ENCODE measurements around the gene HOXA4. TPM values are rescaled to one million over a fixed set of nuclear protein-coding genes. Genes with fewer than 3 reads are reported as not detected.

HOXA4 gene
- total RNA-seq, 1 donor, result 0.72 TPM

DNA sequence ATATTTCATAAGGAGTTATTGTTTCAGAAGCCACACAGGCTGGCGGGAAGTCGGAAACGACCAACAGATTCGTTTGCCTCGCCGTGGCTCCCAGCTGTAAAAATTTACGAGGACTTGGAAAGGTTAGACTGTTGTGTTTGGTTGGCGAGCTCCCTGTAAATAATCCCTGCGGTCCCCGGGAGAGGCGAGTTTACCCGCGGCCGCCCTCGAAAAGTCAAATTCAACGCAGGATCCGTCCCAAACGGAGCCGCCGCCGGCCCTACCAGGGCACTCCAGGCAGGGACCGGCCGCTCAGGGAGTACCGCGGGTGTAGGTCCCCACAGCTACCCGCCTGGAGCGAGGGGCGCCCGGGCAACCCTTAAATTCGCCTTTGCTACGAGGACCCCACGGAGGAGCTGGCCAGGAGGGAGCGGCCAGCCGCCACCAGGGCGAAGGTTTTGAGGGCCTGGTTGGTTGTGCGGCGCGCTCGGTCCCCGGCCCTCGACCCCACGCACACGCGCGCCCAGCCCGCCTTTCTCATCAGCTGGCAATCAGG is 35.5 kb upstream of the HOXA4 start:
- H3K4me1 ChIP-seq (ENCODE audit: insufficient read depth, low read length), result peaks cover 31% of the 10 kb centered on the region
- H3K79me2 ChIP-seq (ENCODE audit: insufficient read depth, low read length), result peaks cover 98% of the 10 kb centered on the region
- TF ChIP-seq, protein P1, sequence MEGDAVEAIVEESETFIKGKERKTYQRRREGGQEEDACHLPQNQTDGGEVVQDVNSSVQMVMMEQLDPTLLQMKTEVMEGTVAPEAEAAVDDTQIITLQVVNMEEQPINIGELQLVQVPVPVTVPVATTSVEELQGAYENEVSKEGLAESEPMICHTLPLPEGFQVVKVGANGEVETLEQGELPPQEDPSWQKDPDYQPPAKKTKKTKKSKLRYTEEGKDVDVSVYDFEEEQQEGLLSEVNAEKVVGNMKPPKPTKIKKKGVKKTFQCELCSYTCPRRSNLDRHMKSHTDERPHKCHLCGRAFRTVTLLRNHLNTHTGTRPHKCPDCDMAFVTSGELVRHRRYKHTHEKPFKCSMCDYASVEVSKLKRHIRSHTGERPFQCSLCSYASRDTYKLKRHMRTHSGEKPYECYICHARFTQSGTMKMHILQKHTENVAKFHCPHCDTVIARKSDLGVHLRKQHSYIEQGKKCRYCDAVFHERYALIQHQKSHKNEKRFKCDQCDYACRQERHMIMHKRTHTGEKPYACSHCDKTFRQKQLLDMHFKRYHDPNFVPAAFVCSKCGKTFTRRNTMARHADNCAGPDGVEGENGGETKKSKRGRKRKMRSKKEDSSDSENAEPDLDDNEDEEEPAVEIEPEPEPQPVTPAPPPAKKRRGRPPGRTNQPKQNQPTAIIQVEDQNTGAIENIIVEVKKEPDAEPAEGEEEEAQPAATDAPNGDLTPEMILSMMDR (IDR thresholded peaks at IDR 0.05; ENCODE audit: extremely low read depth, low read depth, low read length), result no peak
- no peaks in the 10 kb centered on the region for H3K27me3 ChIP-seq (ENCODE audit: insufficient read depth, low read length)
- H3K9me3 ChIP-seq (ENCODE audit: low read depth, low read length), result no peaks in the 10 kb centered on the region
- peaks cover 17% of the 10 kb centered on the region for H4K20me1 ChIP-seq (ENCODE audit: insufficient read depth, low read length)
- peak; percentile 85 for DNase-seq (ENCODE audit: insufficient read length, low spot score, missing footprints)
- peak overlapping the region; percentile 95 for H3K27ac ChIP-seq (ENCODE audit: low read depth, low read length)
- H3K36me3 ChIP-seq (ENCODE audit: insufficient read depth, low read length), result peaks cover 19% of the 10 kb centered on the region
- peak overlapping the region; percentile 99 for H3K4me2 ChIP-seq (ENCODE audit: insufficient read depth, low read length)
- H3K4me3 ChIP-seq (ENCODE audit: insufficient read depth, low read length), result peak overlapping the region; percentile 75
- H2AFZ ChIP-seq (ENCODE audit: low read length), result peak overlapping the region; percentile 84

- peaks cover 32% of the 10 kb centered on the region for H3K4me1 ChIP-seq (ENCODE audit: insufficient read depth, low read length)
- H3K4me2 ChIP-seq (ENCODE audit: insufficient read depth, low read length), result peak within 1 kb of the TSS; percentile 99
- no peaks in the 10 kb centered on the region for H3K27me3 ChIP-seq (ENCODE audit: insufficient read depth, low read length)
- peaks cover 18% of the 10 kb centered on the region for H3K36me3 ChIP-seq (ENCODE audit: insufficient read depth, low read length)
- TF ChIP-seq, protein P1 (IDR thresholded peaks at IDR 0.05; ENCODE audit: extremely low read depth, low read depth, low read length), result no peak
- H3K9me3 ChIP-seq (ENCODE audit: low read depth, low read length), result no peaks in the 10 kb centered on the region
- H2AFZ ChIP-seq (ENCODE audit: low read length), result peak within 1 kb of the TSS; percentile 84
- H3K4me3 ChIP-seq (ENCODE audit: insufficient read depth, low read length), result peak within 1 kb of the TSS; percentile 75
- H3K79me2 ChIP-seq (ENCODE audit: insufficient read depth, low read length), result peaks cover 97% of the 10 kb centered on the region
- H4K20me1 ChIP-seq (ENCODE audit: insufficient read depth, low read length), result peaks cover 17% of the 10 kb centered on the region
- peak; percentile 99 for DNase-seq (ENCODE audit: insufficient read length, low spot score, missing footprints)
- H3K27ac ChIP-seq (ENCODE audit: low read depth, low read length), result peak within 1 kb of the TSS; percentile 95
Measured at GRCh38 chr7:27165089-27165995, 34.8 kb upstream of the HOXA4 start, which contains the start of gene HOXA9. HOXA9 (minus strand) TSS chr7:27165537; CDS start chr7:27165457, 80 bp downstream.

GRCh38 chr7:27164367-27165088 is 34.0 kb upstream of the HOXA4 start:
- Histone ChIP-seq H4K20me1 (ENCODE audit: insufficient read depth, low read length) (peaks cover 17% of the 10 kb centered on the region), H3K79me2 (ENCODE audit: insufficient read depth, low read length) (peaks cover 94% of the 10 kb centered on the region), H3K27ac (ENCODE audit: low read depth, low read length) (peak overlapping the region; percentile 95), H3K4me2 (ENCODE audit: insufficient read depth, low read length) (peak overlapping the region; percentile 99), H2AFZ (ENCODE audit: low read length) (no peak overlapping the region), H3K27me3 (ENCODE audit: insufficient read depth, low read length) (no peaks in the 10 kb centered on the region), H3K9me3 (ENCODE audit: low read depth, low read length) (no peaks in the 10 kb centered on the region), H3K36me3 (ENCODE audit: insufficient read depth, low read length) (peaks cover 18% of the 10 kb centered on the region), H3K4me1 (ENCODE audit: insufficient read depth, low read length) (peaks cover 32% of the 10 kb centered on the region), H3K4me3 (ENCODE audit: insufficient read depth, low read length) (peak overlapping the region; percentile 75)
- DNase-seq (ENCODE audit: insufficient read length, low spot score, missing footprints), result peak; percentile 92
- TF ChIP-seq, protein P1 (IDR thresholded peaks at IDR 0.05; ENCODE audit: extremely low read depth, low read depth, low read length), result peak; percentile 26
